ENCODE measurements around the gene PTPRZ1.

PTPRZ1 gene

DNA sequence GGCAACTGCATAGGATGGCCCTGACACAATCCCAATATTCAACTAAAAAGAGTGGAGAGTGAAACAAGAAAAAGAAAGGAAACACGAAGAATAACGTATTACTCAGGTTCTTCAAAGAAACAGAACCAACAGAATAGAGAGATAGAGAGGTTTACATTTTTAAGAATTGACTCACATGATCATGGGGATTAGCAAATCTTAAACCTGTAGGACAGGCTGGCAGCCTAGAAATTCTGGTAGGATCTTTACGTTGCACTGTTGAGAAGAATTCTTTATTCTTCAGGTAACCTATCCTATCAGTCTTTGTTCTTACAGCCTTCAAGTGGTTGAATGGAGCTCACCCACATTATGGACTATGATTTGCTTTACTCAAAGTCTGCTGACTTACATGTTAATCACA lies 167.2 kb downstream of the PTPRZ1 start:
- no peak for DNase-seq (ENCODE audit: low read depth, low spot score)

DNA sequence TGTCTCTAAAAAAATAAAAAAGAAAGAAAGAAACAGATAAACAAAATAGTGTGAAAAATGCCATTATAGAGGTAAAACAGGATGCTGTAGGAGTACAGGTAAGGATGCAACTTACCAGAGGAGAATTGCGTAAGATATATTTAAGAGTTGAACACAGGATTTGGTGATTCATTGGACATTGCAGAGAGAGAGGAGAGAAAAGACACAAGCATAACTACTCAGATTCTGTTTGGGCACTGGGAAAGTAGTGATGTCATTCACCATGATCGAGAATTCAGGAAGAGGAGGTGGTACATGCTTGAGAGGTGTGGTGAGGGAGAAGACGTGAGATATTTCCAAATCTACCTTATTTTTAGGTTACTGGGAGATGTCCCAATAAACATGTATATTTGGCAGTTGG lies 173.4 kb downstream of the PTPRZ1 start:
- DNase-seq (ENCODE audit: low read depth, low spot score): no peak

DNA sequence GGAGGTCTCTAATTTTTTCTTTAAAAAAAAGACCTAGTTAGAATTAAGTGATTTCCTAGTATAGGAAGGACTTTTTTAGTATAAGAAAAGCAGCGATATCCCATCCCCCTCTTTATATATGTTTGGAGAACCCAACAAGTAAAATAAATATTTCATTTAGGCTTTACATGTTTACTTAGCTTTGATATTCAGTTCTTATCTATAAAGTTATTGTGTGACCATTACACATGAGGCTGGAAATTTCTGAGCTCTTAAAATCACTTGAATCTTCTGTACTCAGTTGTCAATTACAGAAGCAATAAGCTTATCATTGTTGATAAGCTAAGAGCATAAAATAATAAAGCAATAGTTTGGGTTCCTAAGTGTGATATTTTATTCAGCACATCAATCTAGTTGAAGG lies 181.4 kb downstream of the PTPRZ1 start:
- no peak for DNase-seq (ENCODE audit: low read depth, low spot score)

DNA sequence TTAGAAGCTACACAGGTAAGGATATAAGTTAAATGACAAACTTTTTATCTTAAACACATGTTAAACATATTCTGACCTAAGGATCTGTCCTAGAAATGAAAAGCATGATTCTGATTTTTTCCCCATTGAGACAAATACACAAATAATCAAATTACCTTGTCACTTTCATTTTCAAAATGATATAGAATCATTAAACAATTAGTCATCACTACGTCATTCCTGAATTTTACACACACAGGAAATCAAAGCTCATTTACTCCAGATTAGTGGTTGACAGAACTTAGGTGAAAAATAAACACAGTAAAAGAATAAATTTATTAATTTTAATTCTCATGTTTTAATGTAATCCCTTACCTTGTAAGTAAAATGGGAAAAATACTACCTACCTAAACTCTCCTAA lies 182.1 kb downstream of the PTPRZ1 start:
- DNase-seq (ENCODE audit: low read depth, low spot score): no peak

DNA sequence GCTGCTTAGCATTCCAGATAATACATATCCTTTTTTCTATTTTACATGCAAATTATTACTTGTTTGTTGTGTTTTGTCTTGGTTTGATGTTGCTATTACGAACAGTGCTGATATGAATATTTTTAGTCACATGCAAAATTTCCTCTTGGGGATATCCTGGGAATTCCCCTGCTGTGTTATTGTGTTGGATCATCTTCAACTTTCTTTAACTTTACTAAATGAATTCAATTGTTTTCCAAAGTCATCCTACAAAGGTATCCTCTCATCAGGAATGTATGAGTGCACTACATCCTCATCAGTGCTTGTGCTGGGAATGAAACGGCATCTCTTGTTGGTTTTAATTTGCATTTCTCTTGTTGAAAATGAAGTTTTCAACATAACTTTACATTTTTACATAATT lies 184.0 kb downstream of the PTPRZ1 start:
- no peak for DNase-seq (ENCODE audit: low read depth, low spot score)

DNA sequence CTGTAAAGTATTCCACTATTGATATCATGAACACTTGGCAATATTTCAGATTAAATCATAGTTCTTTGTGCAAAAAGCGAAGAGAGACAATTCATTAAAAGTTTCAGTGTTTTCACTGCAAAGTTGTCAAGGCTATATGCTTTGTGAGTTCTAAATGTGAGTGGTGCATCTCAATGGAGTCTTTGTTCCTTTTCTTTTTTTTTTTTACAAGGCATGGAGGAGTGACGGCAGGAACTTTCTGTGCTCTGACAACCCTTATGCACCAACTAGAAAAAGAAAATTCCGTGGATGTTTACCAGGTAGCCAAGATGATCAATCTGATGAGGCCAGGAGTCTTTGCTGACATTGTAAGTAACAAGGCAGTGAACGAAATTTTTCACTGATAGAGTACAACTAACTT lies 186.6 kb downstream of the PTPRZ1 start:
- DNase-seq (ENCODE audit: low read depth, low spot score): no peak

DNA sequence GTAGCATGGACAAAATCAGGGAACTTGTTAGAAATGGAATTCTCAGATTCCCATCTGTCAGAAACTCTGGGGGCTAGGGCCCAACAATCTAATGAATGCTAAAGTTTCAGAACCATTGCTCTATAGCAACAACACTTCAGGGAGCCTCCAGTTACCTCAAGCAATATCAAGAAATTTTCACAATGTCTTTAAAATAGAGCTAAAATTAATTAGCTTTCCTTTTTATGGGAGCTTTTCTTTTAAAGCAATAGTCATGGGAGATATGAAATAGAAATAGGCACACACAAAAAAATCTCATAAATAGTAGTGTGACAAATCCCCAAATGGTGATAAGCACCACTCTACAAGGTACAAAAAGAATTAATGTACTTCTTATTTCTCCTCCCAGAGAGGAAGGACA lies 190.2 kb downstream of the PTPRZ1 start:
- no peak for DNase-seq (ENCODE audit: low read depth, low spot score)

DNA sequence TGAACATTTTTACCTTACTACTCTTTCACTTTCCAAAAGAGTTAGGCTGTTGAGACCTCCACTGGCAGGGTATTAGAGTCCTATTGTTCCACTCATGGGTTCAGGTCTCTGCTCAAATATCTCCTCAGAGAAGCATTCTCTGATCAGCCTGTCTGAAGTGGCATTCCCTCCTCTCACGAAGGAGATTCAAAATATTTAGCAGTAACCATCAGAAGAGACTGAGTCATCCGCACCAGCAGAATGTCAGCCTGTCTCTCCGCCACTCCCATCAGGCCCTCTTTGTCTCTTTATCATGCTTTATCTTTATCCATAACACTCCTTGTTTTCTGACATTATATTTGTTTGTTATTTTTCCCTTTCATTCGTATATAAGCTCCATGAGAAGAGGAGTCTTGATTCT lies 192.0 kb downstream of the PTPRZ1 start:
- DNase-seq (ENCODE audit: low read depth, low spot score): no peak

DNA sequence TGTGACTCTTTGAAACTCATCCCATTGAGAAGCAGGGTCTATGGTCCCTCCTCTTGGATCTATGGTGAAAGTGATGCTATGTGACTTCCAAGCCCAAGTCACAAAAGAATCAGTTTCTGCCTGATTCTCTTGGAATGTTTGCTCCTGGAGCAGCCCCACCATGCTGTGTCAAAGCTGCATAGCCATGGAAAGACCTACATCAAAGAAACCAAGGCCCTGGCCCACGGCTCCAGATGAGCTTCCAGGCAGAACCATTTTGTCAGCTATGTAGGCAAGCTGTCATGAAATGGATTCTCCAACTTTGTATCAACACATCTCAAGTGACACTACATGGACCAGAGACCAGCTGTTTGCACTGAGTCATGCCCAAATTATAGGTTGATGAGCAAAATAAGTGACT lies 194.1 kb downstream of the PTPRZ1 start:
- no peak for DNase-seq (ENCODE audit: low read depth, low spot score)

DNA sequence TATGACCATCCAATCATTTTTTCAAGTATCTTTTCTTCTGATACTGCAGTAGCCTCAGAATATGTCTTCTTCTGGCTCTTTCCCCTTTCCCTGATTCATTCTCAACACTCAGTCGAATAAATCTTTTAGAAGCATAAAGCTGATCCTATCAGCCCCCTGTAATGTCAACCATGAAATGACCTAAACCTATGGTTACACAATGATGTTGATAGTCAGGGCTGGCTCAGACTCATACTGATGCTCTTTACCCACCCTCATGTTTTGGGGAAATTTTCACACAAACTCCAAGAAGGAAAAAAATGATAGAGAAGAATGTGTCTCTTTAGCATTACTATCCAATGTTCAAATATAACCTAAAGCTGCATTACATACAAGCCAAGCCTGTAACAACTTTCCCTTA lies 195.1 kb downstream of the PTPRZ1 start:
- no peak for DNase-seq (ENCODE audit: low read depth, low spot score)

DNA sequence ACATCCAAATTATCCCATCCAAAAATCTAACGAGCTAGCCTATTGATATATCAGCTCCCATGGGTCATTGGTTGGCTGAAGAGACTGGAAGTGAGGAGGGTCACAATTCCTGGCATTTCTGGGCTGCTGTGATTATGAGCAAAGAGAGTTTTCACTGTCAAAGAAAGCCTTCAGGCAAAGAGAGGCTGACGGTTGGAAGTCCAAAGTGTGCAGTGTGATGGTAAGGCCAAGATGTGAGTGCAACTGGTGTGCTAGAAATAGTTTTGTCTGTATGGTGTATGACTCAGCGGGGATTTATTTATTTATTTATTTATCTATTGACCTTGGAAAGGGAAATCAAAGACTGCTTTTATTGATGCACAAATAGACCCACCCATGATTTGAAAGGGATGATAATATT lies 196.0 kb downstream of the PTPRZ1 start:
- no peak for DNase-seq (ENCODE audit: low read depth, low spot score)

DNA sequence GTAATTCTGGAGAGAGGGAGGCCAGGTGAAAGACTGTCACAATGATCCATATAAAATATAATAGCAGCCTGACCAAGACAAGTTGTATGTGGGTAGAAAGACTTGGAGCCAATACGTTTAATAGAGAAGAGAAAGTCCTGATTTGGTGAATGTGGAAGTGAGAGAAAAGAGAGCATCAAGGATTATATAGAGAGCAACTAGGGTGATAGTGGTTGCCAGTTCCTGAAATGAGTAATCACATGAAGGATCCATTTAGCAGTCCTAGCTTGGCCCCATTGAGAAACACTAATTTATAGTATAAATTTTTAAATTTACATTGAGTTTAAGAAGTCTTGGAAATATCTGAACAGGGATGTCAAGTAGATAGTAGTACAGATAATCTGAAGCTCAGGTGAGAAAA lies 197.1 kb downstream of the PTPRZ1 start:
- DNase-seq (ENCODE audit: low read depth, low spot score): no peak

DNA sequence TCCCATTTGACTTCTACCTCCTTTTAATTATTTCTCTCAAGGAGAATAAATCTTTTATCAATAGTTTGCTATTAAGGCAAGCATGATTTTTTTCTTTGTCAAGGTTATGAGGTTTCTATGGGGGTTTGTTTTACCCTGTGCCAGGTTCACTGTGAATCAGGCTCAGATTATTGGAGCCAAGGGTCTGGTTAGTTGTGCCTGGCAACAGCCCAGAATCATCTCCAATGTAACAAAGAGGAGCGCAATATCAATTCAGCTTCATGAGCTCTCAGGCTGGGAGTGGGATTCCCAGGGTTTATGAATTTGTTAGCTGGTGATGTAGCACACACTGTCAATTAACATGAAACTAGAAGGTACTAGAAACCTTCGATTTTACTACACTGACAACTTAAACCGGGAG lies 197.9 kb downstream of the PTPRZ1 start:
- DNase-seq (ENCODE audit: low read depth, low spot score): no peak

DNA sequence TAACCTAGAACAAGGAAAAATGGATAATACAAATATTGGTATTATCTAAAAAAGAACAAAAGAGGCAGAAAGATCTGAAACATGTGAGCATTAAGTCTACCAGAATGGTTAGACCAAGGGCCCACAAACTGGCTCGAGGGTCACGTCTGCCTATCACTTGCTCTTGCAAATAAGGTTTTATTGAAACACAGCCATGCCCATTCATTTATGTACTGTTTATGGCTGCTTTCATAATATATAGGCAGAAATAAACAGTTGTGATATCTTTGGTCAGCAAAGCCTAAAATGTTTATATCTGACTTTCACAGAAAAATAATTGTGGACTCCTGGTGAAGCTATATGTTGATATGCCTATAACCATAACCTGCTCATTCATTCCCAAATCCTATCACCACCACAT lies 199.3 kb downstream of the PTPRZ1 start:
- no peak for DNase-seq (ENCODE audit: low read depth, low spot score)

DNA sequence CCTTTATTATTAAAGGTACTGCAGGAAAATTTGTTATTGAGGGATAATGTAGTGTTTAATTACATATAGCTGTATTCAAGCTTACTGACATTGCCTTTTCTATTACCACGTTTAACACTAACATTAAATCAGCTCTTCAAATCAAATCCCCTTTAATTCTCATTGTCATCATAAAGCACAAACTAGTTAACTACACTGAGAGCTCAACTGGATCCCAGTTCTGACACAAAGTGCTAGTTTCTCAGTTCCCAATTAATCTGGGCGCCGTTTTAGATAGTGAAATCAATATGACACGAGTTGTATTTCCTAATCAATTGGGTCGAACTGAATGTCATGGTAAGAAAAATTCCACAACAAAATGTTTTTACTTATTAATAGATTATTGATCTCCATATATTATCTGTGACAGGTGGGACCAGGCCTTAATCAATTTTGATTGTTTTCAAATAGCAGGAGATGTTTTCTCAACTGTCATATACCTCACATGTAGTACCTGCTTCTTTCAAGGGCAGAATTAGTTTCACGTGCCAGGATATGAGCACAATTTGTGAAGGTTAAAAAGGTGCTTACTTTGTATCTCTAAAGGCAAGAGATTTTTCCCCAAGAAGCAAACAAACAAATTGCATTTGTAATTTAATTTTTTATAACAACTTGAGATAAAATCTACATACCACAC lies 200.1 kb downstream of the PTPRZ1 start:
- DNase-seq (ENCODE audit: low read depth, low spot score): no peak

DNA sequence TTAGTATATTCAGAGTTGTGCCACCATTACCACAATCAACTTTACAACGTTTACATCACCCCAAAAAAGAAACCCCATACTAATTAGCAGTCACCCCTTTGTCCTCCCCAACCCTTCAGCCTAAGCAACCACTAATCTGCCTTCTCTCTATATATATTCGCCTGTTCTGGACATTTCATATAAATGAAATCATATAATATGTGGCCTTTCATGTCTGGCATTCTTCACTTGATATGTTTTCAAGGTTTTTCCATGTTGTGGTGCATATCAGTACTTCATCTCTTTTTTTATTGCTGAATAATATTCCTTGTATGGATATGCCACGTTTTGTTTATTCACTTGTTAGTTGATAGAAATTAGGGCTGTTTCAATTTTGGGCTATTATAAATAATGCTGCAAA lies 200.7 kb downstream of the PTPRZ1 start:
- DNase-seq (ENCODE audit: low read depth, low spot score): no peak

DNA sequence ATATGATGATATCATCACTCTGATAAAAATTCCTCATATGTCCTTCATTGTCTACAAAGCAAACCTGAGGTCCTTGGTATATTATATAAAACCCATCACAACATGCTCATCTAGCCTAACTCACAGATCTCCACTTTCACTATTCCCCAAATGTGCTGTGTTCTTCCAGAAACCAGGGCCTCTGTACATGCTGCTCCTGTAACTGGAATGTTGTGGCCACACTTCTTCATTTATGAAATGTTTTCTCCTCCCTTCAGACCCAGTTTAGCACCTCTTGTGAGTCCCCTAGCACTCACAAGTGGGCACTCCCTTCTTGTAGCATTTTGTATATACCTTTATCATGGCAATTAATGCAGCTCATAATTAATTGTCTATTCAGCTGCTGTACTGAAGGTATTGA lies 209.2 kb downstream of the PTPRZ1 start:
- DNase-seq (ENCODE audit: low read depth, low spot score): no peak

DNA sequence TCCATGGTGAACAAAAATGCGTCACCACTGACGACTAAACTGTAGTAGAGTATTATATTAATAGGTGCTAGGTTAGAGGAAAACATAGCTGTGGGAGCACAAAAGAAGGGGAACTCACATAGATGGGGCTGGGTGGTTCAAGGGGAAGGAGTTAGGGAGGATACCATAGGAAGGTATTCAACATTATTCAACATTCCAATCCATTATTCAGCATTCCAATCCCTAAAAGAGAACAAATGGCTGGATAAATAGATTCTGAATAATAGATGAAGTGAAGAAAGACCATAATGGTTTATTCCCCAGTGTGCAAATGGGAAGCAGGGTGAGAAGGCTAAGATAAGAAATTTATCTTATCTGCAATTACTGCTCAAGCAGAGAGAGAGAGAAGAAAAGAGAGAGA lies 209.7 kb downstream of the PTPRZ1 start:
- no peak for DNase-seq (ENCODE audit: low read depth, low spot score)

DNA sequence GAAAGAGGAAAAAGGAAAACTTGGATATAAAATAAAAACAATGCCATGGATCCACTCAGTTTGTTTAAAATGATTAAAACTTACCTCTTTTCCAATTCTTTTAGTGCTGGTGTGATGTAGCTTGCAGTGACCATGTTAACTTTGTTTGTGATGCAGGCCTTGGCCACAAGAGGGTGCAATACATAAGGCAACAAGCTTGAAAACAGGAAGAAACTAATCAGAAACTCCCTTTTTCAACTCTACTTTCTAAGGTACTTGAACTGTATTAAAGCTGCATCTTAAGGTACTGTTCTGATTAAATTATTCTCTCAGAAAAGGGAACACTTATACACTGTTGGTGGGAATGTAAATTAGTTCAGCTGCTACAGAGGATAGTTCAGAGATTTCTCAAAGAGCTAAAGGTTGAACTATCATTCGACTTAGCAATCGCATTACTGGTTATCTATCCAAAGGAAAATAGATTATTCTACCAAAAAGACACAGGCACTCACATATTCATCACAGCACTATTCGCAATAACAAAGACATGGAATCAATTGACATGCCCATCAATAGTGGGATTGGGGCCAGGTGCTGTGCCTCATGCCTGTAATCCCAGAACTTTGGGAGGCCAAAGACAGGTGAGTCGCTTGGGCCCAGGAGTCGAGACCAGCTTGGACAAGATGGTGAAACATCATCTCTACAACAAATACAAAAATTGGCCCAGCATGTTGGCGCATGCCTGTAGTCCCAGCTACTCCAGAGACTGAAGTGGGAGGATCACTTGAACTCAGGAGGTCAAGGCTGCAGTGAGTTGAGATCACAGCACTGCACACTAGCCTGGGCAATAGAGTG lies 220.2 kb downstream of the PTPRZ1 start:
- peak; percentile 83 for DNase-seq (ENCODE audit: low read depth, low spot score)

DNA sequence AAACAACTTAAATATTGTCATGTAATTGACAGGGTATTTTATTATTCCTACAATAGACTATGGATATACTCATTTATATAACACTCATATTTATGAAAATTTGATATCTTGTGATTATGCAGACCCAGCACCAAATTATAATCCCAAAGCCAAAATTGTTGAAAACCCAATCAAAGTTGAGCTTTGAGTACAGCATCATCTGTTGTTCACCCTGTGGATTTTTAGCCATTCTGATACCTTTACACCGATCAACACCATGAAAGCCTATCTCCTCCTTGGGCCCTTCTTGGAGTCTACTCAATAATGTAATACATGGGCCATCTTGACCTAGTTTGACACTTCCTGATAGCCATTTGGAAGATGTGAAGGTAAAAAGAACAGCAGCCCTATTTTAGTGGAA lies 221.6 kb downstream of the PTPRZ1 start:
- DNase-seq (ENCODE audit: low read depth, low spot score): no peak

DNA sequence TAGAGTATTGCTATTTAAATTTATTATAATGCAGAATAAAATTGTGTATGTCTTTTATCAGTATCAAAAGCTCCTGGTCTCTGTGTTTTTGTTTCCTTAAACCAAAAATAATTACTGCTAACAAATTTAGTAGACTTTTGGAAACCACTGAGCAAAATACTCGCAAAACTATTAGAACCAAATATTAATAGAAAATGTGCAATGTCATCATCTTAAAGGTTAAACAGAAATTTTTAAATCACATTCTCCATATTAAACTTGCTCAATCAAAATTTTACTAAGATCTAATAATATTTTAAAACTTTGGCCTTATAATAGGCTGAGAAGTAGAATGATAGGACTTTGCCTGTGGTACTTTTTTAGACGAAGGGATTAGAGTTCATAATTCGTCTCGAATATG lies 222.7 kb downstream of the PTPRZ1 start:
- no peak for DNase-seq (ENCODE audit: low read depth, low spot score)

DNA sequence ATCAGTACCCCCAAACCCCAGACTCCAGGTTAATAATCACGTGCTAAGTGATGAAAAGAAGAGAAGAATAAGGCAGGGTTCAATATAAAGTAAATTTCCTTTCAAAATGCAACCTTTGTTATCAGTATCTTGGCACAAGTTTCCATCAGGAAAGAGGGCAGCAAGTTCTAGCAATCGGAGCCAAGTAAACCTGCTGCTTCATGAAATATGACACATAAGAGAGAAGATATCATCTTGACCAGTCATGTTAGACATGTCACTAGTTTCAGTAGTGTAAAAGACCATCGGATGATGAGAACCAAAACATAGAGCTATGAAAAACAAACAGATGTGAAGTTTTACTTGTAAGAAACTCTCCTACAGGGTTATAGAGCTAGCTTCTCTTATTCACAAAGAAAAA lies 227.1 kb downstream of the PTPRZ1 start:
- no peak for DNase-seq (ENCODE audit: low read depth, low spot score)

DNA sequence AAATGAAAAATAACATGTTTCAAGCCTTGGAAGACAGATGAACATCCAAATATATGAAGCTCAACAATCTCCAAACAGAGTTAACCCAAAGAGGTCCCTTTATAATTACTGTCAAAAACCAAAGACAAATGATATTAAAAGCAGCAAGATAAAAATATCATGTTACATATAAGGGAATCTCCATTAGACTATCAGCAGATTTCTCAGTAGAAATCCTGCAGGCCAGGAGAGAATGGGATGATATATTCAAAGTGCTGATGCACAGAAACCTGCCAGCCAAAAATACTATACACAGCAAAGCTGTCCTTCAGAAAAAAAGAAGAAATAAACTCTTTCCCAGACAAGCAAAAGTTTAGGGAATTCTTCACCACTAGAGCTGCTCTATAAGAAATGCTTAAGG lies 230.1 kb downstream of the PTPRZ1 start:
- no peak for DNase-seq (ENCODE audit: low read depth, low spot score)
